ENCODE measurements around the gene CD300LG. TPM values are rescaled to one million over a fixed set of nuclear protein-coding genes. Genes with fewer than 3 reads are reported as not detected.
"Not testable (repeated sequence)": the region's sequence is repeated elsewhere in the genome, so short reads cannot be mapped to it uniquely, and the experiment has no call there.

Gene CD300LG, protein sequence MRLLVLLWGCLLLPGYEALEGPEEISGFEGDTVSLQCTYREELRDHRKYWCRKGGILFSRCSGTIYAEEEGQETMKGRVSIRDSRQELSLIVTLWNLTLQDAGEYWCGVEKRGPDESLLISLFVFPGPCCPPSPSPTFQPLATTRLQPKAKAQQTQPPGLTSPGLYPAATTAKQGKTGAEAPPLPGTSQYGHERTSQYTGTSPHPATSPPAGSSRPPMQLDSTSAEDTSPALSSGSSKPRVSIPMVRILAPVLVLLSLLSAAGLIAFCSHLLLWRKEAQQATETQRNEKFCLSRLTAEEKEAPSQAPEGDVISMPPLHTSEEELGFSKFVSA
- total RNA-seq = 17.5 TPM
- long read RNA-seq, partial matches to known transcripts = 1 of 16 reads
- long read RNA-seq, other reads (novel, unspliced or antisense) = 11 of 16 reads

DNA sequence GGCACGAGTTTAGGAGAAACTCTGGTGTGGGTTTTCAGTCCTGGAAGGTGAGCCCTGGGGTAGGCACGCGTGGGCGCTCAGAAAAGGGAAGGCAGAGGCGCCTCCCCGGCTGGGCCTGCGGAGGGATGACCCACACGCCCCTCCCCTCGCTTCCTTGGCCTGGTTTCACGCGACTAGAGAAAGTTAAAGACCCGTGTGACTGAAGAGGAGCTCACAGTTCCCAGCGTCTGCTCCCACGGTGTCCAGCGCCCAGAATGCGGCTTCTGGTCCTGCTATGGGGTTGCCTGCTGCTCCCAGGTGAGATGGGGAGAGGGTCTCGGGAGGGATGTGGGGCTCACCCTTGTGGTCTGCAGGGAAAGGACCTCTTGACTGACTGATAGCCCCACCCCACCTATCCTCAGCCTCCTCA is at the start of gene CD300LG:
Gene CD300LG, plus strand, starts transcription at position 214 of the 409 bp plus-strand sequence. Its CDS starts 41 bp downstream, at position 255.
- intact Hi-C loops (cut with DNase I) = loop anchor here (5.0 to 10.0 kb wide), 2 partner anchors 70 to 152 kb away; partner anchors contain the start of gene DUSP3
- peak; percentile 28 for ATAC-seq (ENCODE audit: poor library complexity)
- DNase-seq = peak; percentile 62

DNA sequence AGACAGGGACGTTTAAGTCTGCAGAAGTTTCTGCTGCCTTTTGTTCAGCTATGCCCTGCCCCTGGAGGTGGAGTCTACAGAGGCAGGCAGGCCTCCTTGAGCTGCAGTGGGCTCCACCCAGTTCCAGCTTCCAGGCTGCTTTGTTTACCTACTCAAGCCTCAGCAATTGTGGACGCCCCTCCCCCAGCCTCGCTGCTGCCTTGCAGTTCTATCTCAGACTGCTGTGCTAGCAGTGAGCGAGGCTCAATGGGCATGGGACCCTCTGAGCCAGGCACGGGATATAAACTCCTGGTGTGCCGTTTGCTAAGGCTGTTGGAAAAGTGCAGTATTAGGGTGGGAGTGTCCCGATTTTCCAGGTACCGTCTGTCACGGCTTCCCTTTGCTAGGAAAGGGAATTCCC is 49.0 kb upstream of the CD300LG start:
- intact Hi-C loops (cut with DNase I); DNase-seq; ATAC-seq (ENCODE audit: poor library complexity): not testable (repeated sequence)

DNA sequence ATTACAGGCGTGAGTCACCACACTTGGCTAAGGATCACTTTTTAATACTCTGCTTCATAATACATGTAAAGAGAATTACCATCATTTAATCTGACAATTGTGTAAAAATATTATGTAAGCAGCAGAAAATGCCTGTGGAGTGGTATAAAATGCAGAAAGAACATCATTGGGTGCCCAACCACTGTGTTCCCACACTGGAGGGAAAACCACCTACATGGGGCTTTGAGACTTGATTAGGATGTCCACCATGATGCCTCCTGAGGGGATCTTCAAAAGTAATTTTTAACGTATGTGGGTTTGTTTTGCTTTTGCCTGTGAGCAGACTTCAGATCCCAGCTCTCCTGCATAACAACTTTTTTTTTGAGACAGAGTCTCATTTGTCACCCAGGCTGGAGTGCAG is 47.9 kb upstream of the CD300LG start:
- ATAC-seq (ENCODE audit: poor library complexity) = peak; percentile 44
- intact Hi-C loops (cut with DNase I) = no loop called here

DNA sequence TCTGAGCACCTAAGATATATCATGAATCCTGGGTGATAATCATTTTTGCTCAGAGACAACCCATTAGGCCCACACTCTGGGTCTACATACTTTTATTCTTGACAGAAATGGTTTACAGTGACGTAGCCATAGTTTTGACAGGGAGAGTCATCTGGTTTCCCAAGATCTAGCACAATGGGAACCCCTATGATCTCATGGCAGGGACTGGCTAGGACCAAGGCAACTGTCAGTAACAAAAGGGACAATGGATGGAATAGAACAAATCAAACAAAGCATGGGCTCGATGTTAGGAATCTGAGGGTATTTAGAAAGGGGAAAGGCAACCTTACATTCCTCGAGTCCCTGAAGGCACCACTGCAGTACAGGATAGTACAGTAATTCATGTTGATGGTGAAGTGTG is 46.2 kb upstream of the CD300LG start:
- intact Hi-C loops (cut with DNase I) = no loop called here
- no peak for ATAC-seq (ENCODE audit: poor library complexity)
- DNase-seq = no peak

More for the DNA sequence above, 47.9 kb upstream of the CD300LG start:
- DNase-seq = no peak

DNA sequence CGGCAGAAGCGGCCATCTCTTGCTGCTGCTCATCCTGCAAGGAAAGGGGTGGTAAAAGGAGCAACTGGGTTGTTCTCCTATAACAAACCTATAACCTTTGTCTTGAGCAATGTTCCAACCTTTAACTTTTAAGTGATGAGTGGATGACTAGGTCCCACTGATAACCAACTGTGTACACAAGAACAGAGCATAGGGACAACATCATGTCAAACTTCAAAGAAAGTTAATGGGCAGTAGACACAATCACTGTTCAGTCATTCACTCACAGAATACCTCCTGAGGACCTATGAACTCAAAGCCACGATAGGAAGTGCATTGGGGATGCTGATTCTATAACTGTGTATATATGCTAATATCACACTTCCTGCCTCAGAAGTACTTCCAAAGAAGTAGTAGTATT is 45.1 kb upstream of the CD300LG start:
- ATAC-seq (ENCODE audit: poor library complexity) = no peak
- intact Hi-C loops (cut with DNase I) = no loop called here
- no peak for DNase-seq

DNA sequence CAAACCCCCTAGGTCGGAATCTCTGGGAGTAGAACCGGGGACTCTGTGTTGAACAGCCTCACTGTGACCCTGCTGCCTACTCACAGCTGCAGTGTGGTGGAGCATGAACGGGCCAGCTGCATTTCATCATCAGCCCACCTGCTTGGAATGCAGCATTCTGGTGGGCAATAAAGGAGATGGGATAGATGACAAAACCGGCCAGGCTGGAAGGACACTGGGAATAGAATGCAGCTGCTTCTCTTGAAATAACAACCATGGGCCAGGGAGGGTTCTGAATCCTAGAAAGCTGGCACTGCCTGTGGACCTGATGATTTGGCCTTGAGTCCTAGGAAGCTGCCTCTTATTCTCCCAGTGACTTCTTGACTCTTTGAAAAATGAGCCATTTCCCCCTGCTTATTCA is 43.2 kb upstream of the CD300LG start:
- intact Hi-C loops (cut with DNase I) = no loop called here
- ATAC-seq (ENCODE audit: poor library complexity) = no peak
- no peak for DNase-seq

DNA sequence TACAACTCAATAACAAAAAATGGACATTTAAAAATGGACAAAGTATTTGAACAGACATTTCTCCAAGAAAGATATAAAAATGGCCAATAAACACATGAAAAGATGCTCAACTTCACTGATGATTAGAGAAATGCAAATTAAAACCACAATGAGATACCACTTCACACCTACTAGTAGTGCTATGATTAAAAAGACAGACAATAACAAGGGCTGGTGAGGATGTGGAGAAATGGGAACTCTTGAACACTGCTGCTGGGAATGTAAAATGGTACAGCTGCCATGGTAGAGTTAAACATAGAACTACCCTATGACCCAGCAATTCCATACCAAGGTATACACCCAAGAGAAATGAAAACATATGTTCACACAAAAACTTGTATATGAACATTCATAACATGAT is 41.9 kb upstream of the CD300LG start:
- DNase-seq = no peak
- intact Hi-C loops (cut with DNase I) = no loop called here
- no peak for ATAC-seq (ENCODE audit: poor library complexity)

DNA sequence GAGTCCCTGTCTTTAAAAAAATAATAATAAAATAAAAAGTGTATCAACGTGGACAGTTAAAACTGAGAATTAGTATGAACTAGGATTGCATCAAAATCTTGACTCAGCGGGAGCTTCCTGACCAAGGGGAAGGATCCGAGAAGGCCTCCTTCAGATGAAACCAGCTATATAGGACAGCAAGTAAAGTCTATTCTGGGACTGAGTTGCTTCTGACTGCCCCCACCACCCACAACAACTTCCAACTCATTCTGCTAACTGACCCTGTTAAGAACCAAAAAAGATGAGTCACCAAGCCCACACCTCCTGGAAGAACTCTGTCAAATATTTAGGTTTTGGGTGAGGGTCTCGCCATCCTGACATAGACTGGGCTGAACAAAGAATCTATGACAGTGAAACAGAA is 38.9 kb upstream of the CD300LG start:
- DNase-seq (no peak), ATAC-seq (ENCODE audit: poor library complexity) (no peak)
- intact Hi-C loops (cut with DNase I) = no loop called here

DNA sequence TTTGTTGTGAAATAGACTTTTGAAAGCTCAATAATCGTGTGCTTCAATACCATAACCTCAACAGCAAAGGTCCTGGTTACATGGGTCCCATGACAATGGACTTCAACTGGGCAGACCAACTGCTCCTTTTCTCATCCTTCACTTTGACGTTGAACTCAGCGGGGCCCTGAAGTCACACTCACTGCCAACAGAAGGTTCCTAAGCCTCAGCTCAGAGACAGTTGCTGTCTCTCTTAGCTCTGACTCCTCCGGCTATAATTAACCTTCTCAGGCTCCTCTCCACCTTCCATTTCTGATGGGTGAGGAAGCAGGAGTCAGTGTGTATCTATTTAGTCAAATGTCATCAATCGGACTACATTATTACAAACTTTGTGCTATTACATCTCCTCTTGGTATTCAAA is 37.9 kb upstream of the CD300LG start:
- DNase-seq (no peak), ATAC-seq (ENCODE audit: poor library complexity) (no peak)
- intact Hi-C loops (cut with DNase I) = no loop called here

DNA sequence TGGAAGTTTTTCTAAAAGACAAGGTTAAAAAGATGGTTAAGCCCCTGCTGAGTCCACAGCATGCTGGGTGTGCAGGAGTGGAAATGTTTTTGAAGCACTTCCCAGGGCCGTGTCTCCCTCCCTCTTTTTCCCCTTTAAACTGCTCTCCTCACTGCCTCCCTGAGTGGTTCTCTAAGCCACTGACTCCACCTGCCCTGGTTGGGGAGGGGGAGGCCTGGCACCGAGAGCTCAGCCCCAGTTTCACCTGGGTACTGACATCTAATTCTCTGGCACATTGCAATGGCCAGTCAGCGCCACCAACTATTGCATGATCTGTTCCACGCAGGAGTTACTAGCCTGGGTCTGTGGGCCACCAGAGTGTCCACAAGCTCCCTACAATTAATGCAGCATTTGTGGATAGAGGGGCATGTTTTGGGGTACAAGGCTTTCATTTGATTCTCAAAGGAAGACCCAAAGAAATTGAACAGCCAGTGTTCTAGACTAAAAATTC is 36.7 kb upstream of the CD300LG start:
- intact Hi-C loops (cut with DNase I) = no loop called here
- ATAC-seq (ENCODE audit: poor library complexity) = no peak
- DNase-seq = no peak

DNA sequence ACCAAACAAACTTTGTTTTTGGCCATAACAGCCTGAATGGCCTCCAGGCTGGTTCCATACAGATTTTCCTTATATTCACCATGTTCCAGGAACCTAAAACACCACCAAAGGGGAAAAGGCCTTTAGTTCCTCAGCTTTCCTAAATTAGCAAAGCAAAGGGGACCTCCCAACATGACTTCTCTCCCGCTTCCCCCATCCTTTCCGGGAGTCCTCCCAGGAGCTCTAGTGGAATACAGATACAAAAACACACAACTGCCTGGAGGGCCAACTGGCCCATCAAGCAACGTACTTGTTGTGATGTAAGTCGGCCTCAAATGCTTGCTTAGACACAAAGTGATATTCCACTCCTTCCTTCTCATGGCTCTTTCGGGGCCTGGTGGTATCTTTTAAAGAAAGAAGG is 36.2 kb upstream of the CD300LG start:
- ATAC-seq (ENCODE audit: poor library complexity) (no peak), DNase-seq (no peak)
- intact Hi-C loops (cut with DNase I) = no loop called here

DNA sequence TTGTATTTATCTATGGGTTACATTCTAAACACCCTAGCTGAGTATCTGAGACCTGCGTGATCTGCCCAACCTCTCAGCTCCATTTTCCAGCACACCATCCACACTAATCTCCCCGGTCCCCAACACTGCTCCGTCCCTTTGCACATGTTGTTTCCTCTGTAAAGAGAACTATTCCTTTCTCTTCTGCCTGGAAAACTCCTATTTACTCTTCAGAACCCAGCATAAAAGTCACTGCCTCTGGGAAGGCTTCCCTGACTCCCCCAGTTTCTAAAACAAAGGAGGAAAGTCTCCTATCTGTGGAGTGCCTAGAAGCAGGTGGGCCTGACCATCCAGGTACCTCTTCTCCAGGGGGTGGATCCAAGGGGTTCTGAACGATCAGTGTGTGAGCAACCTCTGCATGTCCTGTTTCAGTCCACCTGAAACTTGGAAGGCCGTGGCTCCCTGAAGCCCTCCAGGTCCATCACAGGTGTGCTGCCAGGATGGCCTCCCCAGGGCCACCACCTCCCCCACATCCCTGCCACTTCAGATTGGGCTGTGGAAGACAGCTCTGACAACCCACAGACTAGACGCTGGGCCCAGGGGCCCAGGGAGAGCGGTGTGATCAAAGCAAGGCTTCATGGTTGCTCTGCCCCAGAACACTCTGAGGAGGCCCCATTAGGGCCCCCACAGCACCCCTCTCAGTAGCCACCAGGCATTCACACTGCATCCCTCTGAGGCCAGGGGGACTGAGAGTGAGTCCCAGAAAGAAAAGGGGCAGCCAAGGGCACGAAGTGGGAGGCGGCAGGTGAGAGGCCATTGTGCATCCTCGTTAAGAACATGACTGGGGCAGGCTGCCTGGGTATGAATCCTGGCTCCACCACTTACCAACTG is 34.3 kb upstream of the CD300LG start:
- intact Hi-C loops (cut with DNase I) = no loop called here
- no peak for ATAC-seq (ENCODE audit: poor library complexity)

DNA sequence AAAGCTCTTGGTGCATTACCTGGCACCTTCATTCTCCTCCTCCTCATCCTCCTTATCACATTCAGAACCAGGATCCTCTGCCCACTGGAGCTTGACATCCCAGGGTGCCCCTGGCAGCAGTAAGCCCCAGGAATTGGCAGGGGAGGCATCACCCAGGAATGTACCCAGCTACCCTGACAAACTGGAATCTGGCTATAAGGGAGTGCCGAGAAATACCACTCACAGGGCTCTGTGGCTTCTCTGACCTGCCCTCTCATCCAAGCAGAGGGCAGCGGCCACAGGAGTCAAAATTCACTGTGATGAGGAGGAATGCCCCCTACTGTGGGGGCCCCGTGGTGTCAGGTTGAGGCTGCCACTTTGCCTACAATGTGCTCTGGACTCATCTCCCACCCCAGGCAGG is 33.6 kb upstream of the CD300LG start:
- intact Hi-C loops (cut with DNase I) = no loop called here
- DNase-seq (no peak), ATAC-seq (ENCODE audit: poor library complexity) (no peak)

More for the DNA sequence above, 34.3 kb upstream of the CD300LG start:
- no peak for DNase-seq

DNA sequence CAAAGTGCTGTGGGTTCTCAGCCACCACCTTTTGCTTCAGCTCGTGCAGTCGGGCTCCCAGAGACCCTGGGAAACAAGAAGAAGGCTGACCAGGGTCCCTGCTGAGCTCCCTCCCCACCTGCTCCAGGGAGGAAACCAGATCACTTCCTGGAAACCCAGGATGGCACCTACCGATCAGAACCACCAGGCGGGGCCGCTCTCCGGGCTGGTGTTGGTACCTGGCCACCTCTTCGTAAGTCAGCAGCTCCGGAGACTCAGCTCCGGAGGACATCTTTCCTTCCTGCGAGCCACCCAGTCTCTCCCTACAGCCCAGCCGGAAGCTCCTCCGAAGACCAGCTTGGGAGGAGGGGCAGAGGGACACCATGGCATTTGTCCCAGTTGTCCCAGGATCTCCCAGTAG is 33.0 kb upstream of the CD300LG start:
- intact Hi-C loops (cut with DNase I) = no loop called here
- no peak for ATAC-seq (ENCODE audit: poor library complexity)
- no peak for DNase-seq

DNA sequence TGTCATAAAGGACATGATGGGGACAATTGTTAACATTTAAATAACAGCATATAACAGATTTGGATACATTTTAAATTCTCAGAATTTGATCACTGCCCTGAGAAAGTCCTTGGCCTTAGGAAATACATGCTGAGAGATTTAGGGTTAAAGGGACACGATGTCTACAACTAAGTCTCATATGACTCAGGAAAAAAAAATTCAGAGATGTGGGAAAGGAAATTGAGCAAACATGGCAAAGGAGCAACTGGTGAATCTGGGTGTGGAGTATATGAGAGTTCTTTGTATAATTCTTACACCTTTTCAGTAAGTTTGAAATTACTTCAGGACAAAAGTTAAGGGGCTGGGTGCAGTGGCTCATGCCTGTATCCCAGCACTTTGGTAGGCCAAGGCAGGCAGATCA is 32.3 kb upstream of the CD300LG start:
- DNase-seq (no peak), ATAC-seq (ENCODE audit: poor library complexity) (no peak)
- intact Hi-C loops (cut with DNase I) = no loop called here

DNA sequence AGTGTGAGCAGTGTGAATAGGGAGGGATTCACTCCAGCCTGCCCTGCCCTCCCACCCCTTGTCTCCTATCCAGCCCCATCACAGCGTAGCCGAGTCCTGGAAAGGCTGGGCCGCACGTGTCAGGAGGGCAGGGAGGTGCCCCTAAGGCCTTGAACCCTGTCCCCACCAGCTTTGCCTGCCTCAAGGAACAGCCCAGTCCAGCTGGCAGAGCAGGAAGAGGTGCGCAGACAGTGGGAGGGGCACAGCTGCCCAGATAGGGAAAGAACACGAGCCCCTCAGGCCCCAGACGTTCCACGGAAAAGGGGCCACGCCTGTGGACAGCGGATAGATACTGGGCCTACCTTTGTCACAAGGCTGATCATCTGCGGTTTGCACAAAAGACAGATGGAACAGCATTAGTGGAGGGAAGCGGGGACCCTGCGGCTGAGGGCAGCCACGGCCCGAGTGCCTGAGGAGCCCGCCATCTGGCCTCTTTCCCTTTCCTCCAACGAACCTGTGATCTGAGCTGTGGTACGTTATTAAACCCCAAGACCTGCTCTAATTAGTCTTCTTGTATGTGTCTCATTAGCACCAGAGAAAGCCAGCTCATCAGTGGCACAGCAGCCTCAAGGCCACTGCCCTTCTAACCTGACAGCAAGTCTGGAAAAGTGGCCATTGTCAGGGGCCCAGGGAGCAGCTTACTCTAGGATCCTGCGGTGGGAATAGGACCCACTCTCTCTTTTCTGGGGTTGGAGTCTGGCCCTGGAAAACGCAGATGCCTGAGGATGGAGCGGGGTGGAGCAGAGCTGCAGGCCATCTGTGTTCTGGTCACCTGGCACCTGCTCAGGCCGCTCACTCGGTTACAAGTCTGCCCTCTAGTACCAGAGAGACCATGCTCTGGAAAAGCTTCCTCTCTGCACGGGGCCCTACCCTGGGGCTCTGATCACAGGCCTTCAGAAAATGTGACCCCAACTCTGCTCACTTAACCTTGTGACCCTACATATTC is 30.3 kb upstream of the CD300LG start:
- intact Hi-C loops (cut with DNase I) = no loop called here
- ATAC-seq (ENCODE audit: poor library complexity) (no peak), DNase-seq (no peak)

DNA sequence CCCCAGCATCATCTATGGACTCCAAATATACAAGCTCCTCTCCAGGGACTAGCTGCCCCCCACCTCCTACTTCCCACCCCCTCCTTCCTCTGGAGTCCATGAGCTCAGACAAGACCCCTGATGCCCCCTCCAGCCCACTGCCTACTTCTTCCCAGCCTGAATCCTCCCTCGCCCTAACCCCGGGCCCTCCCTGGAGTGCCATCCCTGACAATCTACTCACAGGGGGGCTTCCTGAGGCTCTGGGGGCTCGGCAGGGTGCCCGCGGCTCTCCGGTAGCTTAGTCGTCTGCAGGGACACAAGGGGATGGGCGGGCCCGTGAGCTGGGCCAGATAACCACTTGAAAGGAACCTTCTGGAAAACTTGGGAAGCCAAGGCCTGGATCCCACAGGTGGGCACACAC is 29.1 kb upstream of the CD300LG start:
- DNase-seq (no peak), ATAC-seq (ENCODE audit: poor library complexity) (no peak)
- intact Hi-C loops (cut with DNase I) = no loop called here

DNA sequence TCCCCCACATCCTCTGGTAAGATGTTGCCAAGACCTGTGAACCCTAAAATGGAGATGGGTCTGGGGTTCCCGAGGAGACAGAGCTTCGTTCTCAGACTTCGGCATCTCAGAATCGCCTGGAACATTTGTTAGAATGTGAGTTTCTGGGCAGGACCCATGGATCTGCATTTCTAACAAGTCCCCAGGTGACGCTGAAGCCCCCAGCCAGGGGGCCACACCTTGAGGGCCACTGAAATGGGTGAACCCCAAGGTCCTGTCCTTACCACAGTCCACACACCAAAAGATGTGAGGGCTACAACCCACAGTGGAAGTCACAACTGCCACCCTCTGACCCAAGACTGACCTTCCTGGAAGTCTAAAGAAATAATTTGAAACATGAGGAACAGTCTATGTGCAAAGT is 28.0 kb upstream of the CD300LG start:
- ATAC-seq (ENCODE audit: poor library complexity) (no peak), DNase-seq (no peak)
- intact Hi-C loops (cut with DNase I) = no loop called here

DNA sequence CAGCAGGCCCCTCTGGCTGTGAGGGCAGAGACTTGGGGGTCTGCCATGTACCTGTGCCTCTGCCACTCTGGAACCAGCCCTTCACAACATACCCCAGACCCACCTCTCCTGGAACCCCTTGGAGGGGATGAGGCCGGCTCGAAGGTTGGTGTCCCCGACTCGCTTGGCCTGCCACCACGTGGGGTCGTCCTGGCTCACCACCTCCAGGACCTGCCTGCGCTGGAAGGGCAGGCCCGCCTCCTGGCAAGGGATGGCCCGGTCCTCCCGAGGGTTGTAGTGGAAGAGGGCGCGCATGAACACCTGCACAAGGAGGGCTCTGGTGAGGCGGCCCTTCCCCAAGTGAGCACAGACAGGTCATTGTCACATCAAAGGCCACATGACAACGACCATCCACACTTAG is 26.2 kb upstream of the CD300LG start:
- DNase-seq (no peak), ATAC-seq (ENCODE audit: poor library complexity) (no peak)
- intact Hi-C loops (cut with DNase I) = no loop called here
